K562 (cell line): ENCODE results near the gene IL4I1. TPM values are rescaled to one million over a fixed set of nuclear protein-coding genes. Genes with fewer than 3 reads are reported as not detected.

Experiments used
- ATAC-seq: fragments of 200-7000 bp; cut with Tn5 transposase; 3 replicates; pipeline ENCODE4 v1.9.1; 2020; ENCODE audit warnings: moderate library complexity
- BruUV-seq: library from RNA; stranded (reverse); fragments of 400-500 nt; replicated peaks from 2 replicates; lab custom pipeline; 2021; lab: Mats Ljungman, UMichigan
- CTCF ChIA-PET: fragments of 300-600 bp; formaldehyde crosslinking; extraction: SDS; loops from one replicate; lab custom pipeline; 2021; ENCODE audit warnings: low intra/inter-chr PET ratio; lab: Yijun Ruan, JAX
- POLR2A ChIA-PET: fragments of 300-600, 350-650 bp; sonication (Branson Sonifier 250); formaldehyde crosslinking; extraction: SDS; loops from one replicate; lab custom pipeline; 2021; ENCODE audit warnings: antibody characterized with exemption, inconsistent platforms; lab: Yijun Ruan, JAX
- DNase-seq, 4 experiments: peaks; one replicate each; pipeline versions ENCODE4 v3.0.0 to v3.0.0-alpha.2; 2011 to 2018; ENCODE audit warnings: low spot score in 3 of 4, mixed read lengths in 3 of 4; ENCODE audit errors: extremely low read depth in 1 of 4
- FAIRE-seq: peaks from 2 replicates; lab custom pipeline; 2011; peaks lifted over from hg19 to GRCh38; lab: Jason Lieb, UNC
- H2AFZ ChIP-seq: 2 replicates; pipeline ENCODE4 v1.6.0; 2011; ENCODE audit warnings: low read depth, low read length, control low read depth, inconsistent platforms
- H3K27ac ChIP-seq: fragments of 200-600 bp; 3 replicates; pipeline ENCODE4 v1.8.0; 2011; ENCODE audit warnings: low read depth, mild to moderate bottlenecking, control low read depth, inconsistent platforms, low read length, moderate library complexity, mixed read lengths; ENCODE audit errors: extremely low read depth
- H3K27me3 ChIP-seq, 2 experiments: fragments of 300-600 bp in 1 of 2; 2 replicates in 1 of 2; 3 replicates in 1 of 2; pipeline versions ENCODE4 v1.6.0 to v1.8.0; 2011; ENCODE audit warnings: inconsistent platforms in 2 of 2, low read length in 2 of 2, mild to moderate bottlenecking in 1 of 2, mixed read lengths in 1 of 2, moderate library complexity in 1 of 2; ENCODE audit not compliant: control insufficient read depth in 2 of 2, insufficient read depth in 2 of 2
- H3K36me3 ChIP-seq: fragments of 300-600 bp; 3 replicates; pipeline ENCODE4 v1.8.0; 2011; ENCODE audit warnings: mild to moderate bottlenecking, low read length, inconsistent platforms; ENCODE audit not compliant: control insufficient read depth, insufficient read depth
- H3K4me1 ChIP-seq, 2 experiments: fragments of 200-600 bp in 1 of 2; replicated peaks in 1 of 2; 2 replicates in 1 of 2; 3 replicates in 1 of 2; pipeline versions ENCODE4 v1.5.1 to v1.8.0; 2011; ENCODE audit warnings: inconsistent platforms in 2 of 2, low read length in 2 of 2, mild to moderate bottlenecking in 1 of 2, mixed read lengths in 1 of 2, moderate library complexity in 1 of 2; ENCODE audit not compliant: control insufficient read depth in 2 of 2, insufficient read depth in 2 of 2
- H3K4me2 ChIP-seq: 2 replicates; pipeline ENCODE4 v1.6.1; 2011; ENCODE audit warnings: low read length, control low read depth, inconsistent platforms, mixed read lengths; ENCODE audit not compliant: insufficient read depth
- H3K4me3 ChIP-seq: fragments of 200-600 bp; sonication (generic), shearing (Covaris generic); 2 replicates; pipeline ENCODE4 v1.5.1; 2016; ENCODE audit warnings: control low read depth, inconsistent platforms
- H3K79me2 ChIP-seq: fragments of 200-600 bp; 3 replicates; pipeline ENCODE4 v1.8.0; 2011; ENCODE audit warnings: low read length, inconsistent platforms; ENCODE audit not compliant: control insufficient read depth, insufficient read depth
- H3K9ac ChIP-seq, 2 experiments: 2 replicates each; pipeline versions ENCODE4 v1.6.0 to v1.6.1; 2011; ENCODE audit warnings: low read depth in 2 of 2, low read length in 2 of 2, control low read depth in 1 of 2, inconsistent platforms in 1 of 2, mild to moderate bottlenecking in 1 of 2, mixed read lengths in 1 of 2; ENCODE audit not compliant: insufficient read depth in 1 of 2
- H3K9me1 ChIP-seq: one replicate; pipeline ENCODE4 v1.6.0; 2011; ENCODE audit warnings: inconsistent platforms, mild to moderate bottlenecking, low read length, moderate library complexity; ENCODE audit not compliant: control insufficient read depth, insufficient read depth
- H3K9me3 ChIP-seq: replicated peaks from 2 replicates; pipeline ENCODE4 v1.5.1; 2011; ENCODE audit warnings: low read depth, low read length, inconsistent platforms; ENCODE audit not compliant: control insufficient read depth, insufficient read depth
- H4K20me1 ChIP-seq: replicated peaks from 2 replicates; pipeline ENCODE4 v1.6.1; 2011; ENCODE audit warnings: low read length, inconsistent platforms, mixed read lengths; ENCODE audit not compliant: control insufficient read depth, insufficient read depth
- CXXC5 ChIP-seq: fragments of 250-450 bp; sonication (Bioruptor Pico); IDR thresholded peaks from 2 replicates; pipeline ENCODE4 v1.8.0; 2022; ENCODE audit warnings: inconsistent platforms, mild to moderate bottlenecking, moderate library complexity
- DMBX1 ChIP-seq: fragments of 250-450 bp; sonication (Bioruptor Pico); IDR thresholded peaks from 2 replicates; pipeline ENCODE4 v1.8.0; 2022; ENCODE audit warnings: inconsistent platforms, mild to moderate bottlenecking, moderate library complexity, borderline replicate concordance
- MECOM ChIP-seq: fragments of 250-450 bp; sonication (Bioruptor Pico); IDR thresholded peaks from 2 replicates; pipeline ENCODE4 v1.8.0; 2022; ENCODE audit warnings: inconsistent platforms
- NCOR1 ChIP-seq: fragments of 450-650 bp; IDR thresholded peaks from 2 replicates; pipeline ENCODE4 v1.6.1; 2016; ENCODE audit warnings: mild to moderate bottlenecking, moderate library complexity
- SAP30 ChIP-seq: fragments of 200-600 bp; sonication (generic); IDR thresholded peaks from 2 replicates; pipeline ENCODE4 v1.6.1; 2012; ENCODE audit warnings: borderline replicate concordance, low read depth, mild to moderate bottlenecking, moderate library complexity, low read length, control low read depth, inconsistent platforms; ENCODE audit not compliant: insufficient read depth, poor library complexity, severe bottlenecking
- WGBS: fragments of 100-300 bp; shearing (Covaris generic); methylation state at CpG from one replicate; pipeline ENCODE4 v1.1.6; 2016; ENCODE audit warnings: low coverage, mixed read lengths; ENCODE audit not compliant: insufficient coverage; ENCODE audit errors: missing lambda C conversion rate; 5-methylcytosine and 5-hydroxymethylcytosine counted together
- in situ Hi-C: fragments of 300-500 bp; cut with MboI; formaldehyde crosslinking; loops from 4 replicates; pipeline ENCODE4 v1.15.0; 2018; ENCODE audit warnings: inconsistent platforms, mixed read lengths
- intact Hi-C: fragments of 100-400 bp; cut with micrococcal nuclease; formaldehyde crosslinking; loops from 2 replicates; pipeline ENCODE4 v1.14.2; 2022
- polyA plus RNA-seq, 8 experiments: library from polyadenylated mRNA; depleted of rRNA in 4 of 8; stranded (reverse) in 5 of 8; unstranded in 3 of 8; fragments of >200 nt; fragmentation: Nextera tagmentation in 2 of 8; fragmentation: Illumina TruSeq in 1 of 8; extraction: Ambion mirVana in 2 of 8; extraction: Trizol in 1 of 8; gene quantifications; 2 replicates each; pipeline versions ENCODE4 v1.2.1 to v1.2.3, GENCODE V29; 2011 to 2014; ENCODE audit warnings: inconsistent platforms in 1 of 8, missing spikeins in 1 of 8
- total RNA-seq, 7 experiments: library from RNA; depleted of rRNA in 6 of 7; stranded (reverse); fragments of >200 nt in 6 of 7; fragmentation: Illumina TruSeq in 2 of 7; extraction: Trizol in 2 of 7; gene quantifications; 2 replicates each; pipeline versions ENCODE4 v1.2.1 to v1.2.3, GENCODE V29; 2011 to 2021; ENCODE audit warnings: low replicate concordance in 1 of 7
- TF ChIP-seq, protein P1 (sequence below): fragments of 450-650 bp; IDR thresholded peaks from 2 replicates; pipeline ENCODE4 v1.6.1; 2016; ENCODE audit warnings: missing biosample characterization, missing genetic modification characterization
- TF ChIP-seq, protein P2 (sequence below): fragments of 250-450 bp; sonication (Bioruptor Pico); IDR thresholded peaks from 2 replicates; pipeline ENCODE4 v1.5.1; 2021; ENCODE audit warnings: mild to moderate bottlenecking

The IL4I1 gene
- total and polyA plus RNA-seq, 9 of the 15 experiments (the other 6 are each of a cell fraction or from before 2014, with no cell fraction given), result 0.06 to 0.95 (median 0.43) TPM; not detected in 2

DNA sequence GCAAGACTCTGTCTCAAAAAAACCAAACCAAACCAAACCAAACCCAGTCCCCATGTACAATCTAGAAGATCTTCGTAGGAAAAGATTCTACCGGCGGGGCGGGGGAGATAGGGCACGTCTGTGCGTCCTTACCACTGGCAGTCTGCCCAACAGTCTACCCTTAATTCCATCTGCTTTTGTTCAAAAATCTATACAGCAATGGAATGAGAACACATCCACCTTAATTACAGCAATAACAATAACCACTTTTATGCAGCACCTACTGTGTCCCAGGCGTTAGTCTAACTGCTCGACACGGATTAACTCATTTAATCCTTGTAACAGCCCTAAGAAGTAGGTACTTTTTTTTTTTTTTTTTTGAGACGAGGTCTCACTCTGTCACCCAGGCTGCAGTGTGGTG lies 29.8 kb upstream of the IL4I1 start:
- peaks cover 18% of the 10 kb centered on the region for H4K20me1 ChIP-seq
- no TSS peak for BruUV-seq

More for the DNA sequence above, 29.8 kb upstream of the IL4I1 start:
- H3K36me3 ChIP-seq, result peaks cover 65% of the 10 kb centered on the region
- peaks cover 96% of the 10 kb centered on the region for H3K79me2 ChIP-seq
- peak overlapping the region in 1 of 2 experiments; percentile 94; a peak in 1 of 4 replicates for H3K9ac ChIP-seq
- H3K4me2 ChIP-seq, result peak overlapping the region; percentile 97
- in situ Hi-C loops, result no loop called here
- no peak for TF ChIP-seq SAP30
- TF ChIP-seq, protein P1, sequence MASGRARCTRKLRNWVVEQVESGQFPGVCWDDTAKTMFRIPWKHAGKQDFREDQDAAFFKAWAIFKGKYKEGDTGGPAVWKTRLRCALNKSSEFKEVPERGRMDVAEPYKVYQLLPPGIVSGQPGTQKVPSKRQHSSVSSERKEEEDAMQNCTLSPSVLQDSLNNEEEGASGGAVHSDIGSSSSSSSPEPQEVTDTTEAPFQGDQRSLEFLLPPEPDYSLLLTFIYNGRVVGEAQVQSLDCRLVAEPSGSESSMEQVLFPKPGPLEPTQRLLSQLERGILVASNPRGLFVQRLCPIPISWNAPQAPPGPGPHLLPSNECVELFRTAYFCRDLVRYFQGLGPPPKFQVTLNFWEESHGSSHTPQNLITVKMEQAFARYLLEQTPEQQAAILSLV (tag), result no peak
- no peak for TF ChIP-seq NCOR1
- no peak for TF ChIP-seq MECOM (CRISPR knock-in tag)
- TF ChIP-seq CXXC5 (CRISPR knock-in tag), result peak; percentile 25
- peak; percentile 18; the same call in 1 of the 2 replicates for TF ChIP-seq DMBX1 (CRISPR knock-in tag)
- TF ChIP-seq, protein P2, sequence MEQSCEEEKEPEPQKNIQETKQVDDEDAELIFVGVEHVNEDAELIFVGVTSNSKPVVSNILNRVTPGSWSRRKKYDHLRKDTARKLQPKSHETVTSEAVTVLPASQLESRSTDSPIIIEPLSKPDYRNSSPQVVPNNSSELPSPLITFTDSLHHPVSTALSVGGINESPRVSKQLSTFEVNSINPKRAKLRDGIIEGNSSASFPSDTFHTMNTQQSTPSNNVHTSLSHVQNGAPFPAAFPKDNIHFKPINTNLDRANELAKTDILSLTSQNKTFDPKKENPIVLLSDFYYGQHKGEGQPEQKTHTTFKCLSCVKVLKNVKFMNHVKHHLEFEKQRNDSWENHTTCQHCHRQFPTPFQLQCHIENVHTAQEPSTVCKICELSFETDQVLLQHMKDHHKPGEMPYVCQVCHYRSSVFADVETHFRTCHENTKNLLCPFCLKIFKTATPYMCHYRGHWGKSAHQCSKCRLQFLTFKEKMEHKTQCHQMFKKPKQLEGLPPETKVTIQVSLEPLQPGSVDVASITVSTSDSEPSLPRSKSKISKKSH (CRISPR knock-in tag), result no peak
- intact Hi-C loops, result loop anchor here (5.0 kb wide), 1 partner anchor 59 kb away; the partner anchor contains the start of gene PNKP
- no peak overlapping the region; the same call in 1 of the 3 replicates for H3K27ac ChIP-seq
- WGBS, result 60% methylated on average over 8 of the region's 10 CpGs
- peak overlapping the region; percentile 55; the same call in 1 of the 2 replicates for H3K4me3 ChIP-seq
- no peak for ATAC-seq
- H3K9me3 ChIP-seq, result no peaks in the 10 kb centered on the region
- H3K4me1 ChIP-seq, result peaks cover 38 to 66% of the 10 kb centered on the region in 2 experiments
- H3K27me3 ChIP-seq, result no peaks in the 10 kb centered on the region
- no peak overlapping the region for H2AFZ ChIP-seq
- ChIA-PET CTCF (no interaction called here), POLR2A (interaction anchor here (6.4 kb wide), 1 partner anchor 12 kb away, joined by 105 read pairs; no protein-coding TSS in a partner anchor)
- peak in 1 of 4 experiments; percentile 3 for DNase-seq
- peaks cover 13% of the 10 kb centered on the region for H3K9me1 ChIP-seq
- no peak for FAIRE-seq
